HCEC 1CT (cell line): ENCODE results near the gene PSMD3.

Experiments used
- DNase-seq: peaks from one replicate; pipeline ENCODE4 v3.0.0-alpha.2; 2017

The PSMD3 gene

DNA sequence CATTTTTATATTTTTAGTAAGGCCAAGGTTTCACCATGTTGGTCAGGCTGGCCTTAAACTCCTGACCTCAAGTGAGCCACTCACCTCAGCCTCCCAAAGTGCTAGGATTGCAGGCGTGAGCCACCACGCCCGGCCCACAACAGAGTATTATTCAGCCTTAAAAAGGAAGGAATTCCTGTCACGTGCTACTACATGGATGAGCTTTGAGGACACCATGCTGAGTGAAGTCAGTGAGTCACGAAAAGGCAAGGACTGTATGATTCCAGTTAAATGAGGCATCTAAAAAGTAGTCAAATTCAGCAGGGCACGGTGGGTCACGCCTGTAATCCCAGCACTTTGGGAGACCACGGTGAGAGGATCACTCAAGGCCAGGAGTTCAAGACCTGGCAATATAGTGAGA lies 44.3 kb downstream of the PSMD3 start:
- peak; percentile 75 for DNase-seq

DNA sequence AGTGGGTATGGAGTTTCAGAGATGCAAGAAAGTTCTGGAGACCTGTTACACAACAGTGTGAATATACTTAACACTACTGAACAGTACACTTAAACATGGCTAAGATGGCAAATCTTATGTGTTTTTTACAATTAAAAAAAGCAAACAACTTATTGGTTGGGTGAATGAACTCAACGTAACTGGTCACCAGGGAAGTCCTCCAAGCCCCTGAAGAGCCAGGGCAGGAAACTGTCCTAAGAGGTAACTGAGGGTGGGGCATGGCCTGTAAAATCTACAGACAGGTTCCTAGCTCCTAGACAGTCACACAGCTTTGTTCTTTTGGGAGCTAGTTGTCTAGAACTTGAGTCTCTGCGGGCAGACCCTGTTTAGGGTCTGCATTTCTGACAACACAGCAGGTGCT lies 45.0 kb downstream of the PSMD3 start:
- no peak for DNase-seq

DNA sequence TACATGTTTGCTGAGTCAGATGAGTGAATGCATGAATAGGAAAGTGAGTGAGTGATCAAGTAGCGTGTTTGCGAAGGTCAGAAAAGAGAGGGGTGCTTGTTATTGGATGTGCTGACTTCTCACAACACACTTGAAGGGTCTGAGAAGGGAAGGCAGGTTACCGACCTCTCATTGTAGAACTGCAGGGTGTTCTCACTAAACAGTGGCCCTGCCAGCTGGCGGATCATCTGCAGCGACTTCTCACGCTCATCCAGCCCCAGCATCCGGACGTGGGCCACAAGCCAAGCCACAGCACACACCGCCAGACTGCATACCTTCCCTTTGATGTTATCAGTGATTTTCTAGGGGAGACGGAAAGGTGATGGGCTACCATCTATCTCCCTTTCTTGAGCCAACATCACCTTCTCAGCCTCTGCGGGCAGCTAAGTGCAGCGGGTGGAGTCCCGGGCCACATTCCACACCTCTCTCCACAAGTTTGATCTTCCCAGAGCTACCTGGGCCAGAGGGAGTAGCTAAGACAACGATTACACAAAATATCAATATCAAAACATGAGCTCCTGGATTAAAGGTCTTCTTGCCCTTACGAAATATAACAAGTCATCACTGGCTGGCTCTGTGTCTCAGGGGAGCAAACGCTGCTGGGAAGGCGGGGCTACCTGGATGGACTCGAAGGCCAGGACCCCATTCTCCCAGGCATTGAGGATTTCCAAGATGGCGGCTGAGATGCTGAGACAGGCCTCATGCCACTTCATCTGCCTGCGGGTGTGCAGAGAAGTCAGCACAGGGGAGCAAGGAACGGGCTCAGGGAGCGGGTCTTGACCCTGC lies 45.6 kb downstream of the PSMD3 start:
- DNase-seq = no peak

DNA sequence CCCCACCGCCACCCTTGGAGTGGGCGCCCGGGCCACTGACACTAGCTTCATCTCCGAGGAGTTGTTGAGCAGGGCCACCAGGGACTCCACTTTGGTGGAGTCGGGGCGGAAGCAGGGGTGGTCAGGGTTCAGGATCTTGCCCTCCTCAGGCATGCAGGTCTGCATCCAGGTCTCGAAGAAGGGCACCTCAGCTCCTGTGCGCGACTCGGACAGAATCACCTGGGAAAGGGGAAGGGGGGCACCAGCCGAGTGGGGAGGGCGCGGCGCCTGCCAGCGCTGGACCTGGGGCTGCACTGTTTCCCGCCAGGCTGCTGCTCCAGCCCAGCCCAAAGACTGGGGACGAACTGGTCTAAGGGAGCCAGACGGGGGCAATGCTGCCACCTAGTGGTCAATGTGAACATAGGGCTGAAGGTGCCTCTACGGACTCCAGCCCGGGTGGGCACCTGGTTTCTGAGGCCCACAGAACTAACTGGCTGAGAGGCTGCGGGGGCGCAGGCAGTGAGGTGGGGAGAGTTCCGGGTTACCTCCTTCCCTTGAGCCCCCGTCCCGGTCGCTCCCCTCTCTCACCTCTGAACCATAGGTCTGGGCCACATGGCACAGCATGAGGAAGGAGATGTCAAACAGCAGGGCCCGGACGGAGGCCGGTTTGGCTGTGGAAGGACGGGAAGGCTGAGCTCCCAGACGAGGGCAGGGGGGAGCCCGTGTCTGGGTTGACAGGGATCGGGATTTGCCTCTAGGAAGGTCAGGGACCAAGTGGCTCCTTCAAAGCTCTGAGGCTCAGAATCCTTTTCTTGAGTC lies 46.4 kb downstream of the PSMD3 start:
- DNase-seq = peak; percentile 68

DNA sequence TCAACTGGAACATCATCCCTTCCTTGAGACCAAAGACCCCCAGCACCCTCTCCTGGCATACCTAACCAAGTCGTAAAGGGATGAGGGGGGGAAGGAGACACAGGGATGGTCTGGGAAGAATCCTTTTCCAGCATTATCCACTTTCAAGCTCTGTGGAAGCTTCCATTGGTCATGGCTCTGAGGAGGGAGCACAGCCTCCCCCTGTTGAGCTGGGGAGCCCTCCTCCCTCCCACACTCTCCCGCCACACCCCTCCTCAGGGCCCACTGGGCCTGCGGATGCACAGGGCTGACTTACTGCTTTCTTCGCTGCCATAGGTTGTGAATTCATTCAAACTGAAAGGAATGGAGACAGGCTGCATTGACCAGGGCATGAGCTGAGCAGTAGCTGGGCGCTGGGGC lies 47.0 kb downstream of the PSMD3 start:
- no peak for DNase-seq

DNA sequence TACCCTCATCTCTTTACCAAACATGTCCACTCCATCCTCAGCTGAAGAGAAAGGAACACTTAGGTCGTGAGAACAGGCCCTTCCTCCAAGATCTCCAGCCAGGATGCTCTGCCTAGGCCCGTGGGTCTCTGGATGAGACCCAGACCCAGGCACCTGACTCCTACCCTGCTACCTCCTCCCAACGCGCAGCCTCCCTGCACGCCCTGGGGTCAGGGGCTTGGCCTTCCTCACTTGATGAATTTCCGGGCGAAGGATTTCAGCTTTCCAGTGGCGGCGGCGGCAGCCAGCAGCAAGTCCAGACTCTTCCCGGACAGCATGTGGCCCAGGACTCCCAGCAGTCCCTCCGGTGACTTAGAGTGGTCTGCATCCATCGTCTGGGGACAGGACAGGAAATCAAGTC lies 48.0 kb downstream of the PSMD3 start:
- no peak for DNase-seq

DNA sequence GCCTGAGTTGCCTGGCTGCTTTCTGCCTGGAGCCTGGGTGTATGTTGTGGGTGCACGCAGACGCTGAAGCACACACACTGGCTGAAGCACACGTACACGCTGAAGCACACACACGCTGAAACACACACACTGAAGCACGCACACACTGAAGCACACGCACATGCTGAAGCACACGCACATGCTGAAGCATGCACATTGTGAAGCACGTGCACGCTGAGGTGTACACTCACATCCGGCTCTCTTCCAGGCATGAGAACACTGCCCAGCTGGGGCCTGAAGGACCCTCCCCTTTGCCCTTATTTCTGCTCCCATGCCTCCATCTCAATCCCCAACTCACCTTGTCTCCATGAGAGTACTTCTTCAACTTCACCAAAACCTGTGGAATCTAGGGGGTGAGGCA lies 51.1 kb downstream of the PSMD3 start:
- DNase-seq = no peak

DNA sequence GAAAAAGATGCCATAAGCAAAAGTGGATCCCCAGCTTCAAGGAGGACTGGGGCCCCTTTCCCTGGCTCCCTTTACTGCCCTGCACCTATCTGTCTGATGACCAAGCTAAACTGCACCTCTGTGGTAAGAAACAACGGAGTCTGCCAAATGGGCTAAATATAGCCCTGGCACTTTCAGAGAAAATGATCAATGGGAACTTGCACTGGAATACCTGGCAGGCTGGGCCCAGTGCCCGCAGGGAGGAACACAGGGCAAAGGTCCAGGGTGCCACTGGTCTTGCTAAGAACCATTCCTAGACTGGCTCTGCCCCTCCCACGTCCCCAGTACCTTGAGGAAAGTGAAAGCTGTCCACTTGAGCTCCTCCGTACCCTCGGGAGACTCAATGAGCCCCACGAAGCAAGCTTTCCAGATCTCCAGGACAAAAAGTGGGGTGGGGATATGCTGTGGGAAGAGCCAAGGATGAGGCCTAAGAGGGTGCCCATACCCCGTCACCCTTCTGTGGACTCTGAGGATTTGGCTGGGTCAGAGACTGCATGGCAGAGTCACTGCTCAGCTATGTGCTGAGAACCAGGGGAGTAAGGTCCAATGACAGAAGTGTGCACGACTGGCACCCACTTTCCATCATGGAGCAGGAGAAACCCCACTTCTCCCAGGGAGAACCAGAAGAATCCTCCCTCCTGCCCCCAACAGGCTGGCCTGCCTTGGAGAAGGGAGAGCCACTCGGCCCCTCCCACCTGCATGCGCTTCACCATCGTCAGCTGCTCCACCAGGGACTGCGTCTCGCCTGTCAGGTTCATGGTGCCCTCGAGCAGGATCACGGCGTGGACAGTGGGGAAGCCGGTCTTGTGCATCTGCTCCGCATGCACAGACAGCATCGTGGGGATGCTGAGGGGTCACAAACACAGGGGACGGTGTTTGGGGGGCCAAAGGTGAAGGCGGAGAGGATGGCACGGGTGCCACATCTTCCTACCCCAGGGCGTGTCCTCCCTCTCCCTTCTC lies 52.0 kb downstream of the PSMD3 start:
- DNase-seq = no peak

DNA sequence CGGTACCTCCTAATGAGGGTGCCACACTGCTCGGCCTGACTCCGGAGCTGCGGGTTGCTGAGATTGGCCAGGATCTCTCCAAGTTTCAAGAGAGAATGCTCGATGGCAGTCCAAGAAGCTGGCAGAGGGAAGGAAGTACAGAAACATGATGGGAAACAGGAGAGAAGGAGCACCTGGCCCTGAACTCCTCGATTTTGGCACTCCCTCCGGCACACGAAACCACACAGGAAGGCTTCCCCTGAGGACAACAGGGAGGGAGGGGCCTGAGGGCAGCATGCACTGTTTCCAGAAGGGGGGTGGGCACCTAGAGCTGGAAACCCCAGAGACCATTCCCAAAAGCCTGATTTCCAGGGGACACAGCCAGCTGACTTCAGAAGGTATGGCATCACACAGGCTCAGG lies 52.7 kb downstream of the PSMD3 start:
- no peak for DNase-seq

DNA sequence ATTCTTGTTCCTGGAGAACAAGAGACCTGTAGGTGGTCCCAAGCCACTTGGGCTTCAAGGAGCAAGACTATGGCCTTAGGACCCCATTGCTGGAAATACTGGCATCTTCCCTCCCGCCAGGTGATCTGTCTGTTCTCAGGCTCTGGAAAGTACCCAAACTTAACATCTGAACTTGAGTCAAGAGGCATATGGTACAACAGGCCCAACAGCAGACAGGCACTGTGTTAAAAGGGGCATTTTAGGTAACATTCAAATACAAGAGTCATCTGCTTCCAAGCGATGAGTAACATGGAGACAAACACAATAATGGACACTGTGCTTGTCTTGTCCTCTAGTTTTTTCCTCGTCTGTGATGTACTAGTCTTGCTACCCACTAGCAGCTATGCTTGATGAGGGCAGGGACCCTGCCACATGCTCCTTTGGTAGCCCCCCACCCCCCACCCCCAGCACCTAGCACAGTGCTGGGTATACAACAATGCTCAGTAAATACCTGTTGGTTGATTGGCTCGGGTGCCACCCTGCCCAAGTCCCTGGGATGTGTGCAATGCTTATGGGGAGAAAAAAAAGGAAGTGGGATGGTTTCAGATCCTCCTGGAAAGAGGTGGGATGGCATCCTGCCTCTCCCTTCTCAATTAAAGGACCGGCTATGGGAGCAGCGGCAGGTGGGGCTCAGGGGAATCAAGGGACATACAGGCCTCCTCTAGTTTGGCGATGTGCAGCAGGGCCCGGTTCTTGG lies 54.0 kb downstream of the PSMD3 start:
- DNase-seq = no peak

DNA sequence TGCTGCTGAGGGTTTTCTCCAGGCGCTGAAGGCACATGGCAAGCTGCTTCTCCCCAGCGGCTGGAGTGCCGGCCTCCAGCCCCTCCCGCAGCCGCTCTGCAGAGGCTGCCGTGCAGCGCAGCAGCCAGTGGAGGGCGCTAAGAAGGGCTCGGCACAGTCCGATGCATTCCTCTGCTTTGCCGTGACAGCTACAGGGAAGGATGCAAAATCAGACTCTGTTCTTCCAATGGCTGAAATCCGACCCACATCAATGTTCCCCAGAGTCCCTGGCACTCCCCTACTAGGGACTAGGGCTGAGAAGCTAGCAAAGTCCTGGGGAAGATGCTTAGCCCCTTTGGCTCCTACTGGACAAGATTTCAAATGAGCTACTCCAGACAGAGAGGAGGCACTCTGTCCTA lies 54.6 kb downstream of the PSMD3 start:
- peak; percentile 27 for DNase-seq

DNA sequence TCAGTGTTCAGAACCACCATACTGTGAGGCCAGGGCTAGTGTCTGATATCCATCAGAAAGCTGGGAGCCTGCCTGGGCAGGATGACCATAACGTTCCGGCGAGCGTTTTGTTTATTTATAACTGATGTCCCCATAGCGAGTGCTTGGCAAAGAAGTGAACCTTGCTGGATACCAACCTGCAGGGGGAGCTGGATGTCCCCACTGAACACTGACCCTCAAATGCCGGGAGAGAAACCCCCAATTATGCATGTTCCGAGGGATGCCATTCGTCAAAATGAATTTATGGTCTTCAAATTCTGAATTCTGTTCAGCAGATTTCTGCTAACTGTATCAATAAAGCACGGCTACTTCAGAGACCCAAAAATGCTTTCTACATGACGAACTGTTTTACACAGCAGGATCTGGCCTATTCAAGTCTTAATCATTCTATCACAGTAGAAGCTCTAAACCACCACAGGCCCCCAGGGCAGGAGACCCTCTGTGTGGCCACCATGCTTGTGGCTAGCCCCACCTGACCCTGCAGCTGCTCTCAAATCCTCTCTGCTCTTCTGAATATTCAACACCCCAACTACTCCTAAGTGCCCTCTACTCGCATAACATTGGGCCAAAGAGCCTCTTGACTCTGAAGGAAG lies 58.4 kb downstream of the PSMD3 start:
- DNase-seq = peak; percentile 79

DNA sequence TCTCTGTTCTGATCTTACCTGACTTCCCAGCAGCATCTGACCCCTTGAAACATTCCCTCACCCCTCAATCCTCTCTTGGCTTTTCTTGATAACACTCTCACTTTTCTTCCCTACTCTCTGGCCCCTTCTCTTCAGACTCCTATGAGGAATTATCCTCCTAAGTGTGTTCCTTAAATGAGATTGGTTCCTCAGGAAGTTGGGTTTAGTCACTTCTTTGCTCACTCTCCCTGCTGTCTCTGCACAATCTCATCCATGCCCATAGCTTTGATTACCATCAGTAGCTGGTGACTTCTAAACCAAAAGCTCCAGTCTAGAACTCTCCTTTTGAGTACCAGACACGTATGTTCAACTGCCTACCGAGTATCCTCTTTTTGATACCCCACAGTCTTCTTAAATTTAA lies 60.6 kb downstream of the PSMD3 start:
- DNase-seq = no peak
